KOPT-K1 (cell line): ENCODE results near the gene LCP1.

Experiments
- H3K27ac ChIP-seq: fragments of 200-600 bp; sonication (generic); 2 replicates; pipeline ENCODE4 v1.5.1; 2016; ENCODE audit warnings: antibody characterized with exemption, mild to moderate bottlenecking, low read depth, low read length; ENCODE audit not compliant: poor library complexity, severe bottlenecking
- H3K36me3 ChIP-seq: fragments of 200-600 bp; sonication (generic); 2 replicates; pipeline ENCODE4 v1.5.1; 2017; ENCODE audit warnings: antibody characterized with exemption, mild to moderate bottlenecking, low read length, moderate library complexity; ENCODE audit not compliant: insufficient read depth
- H3K9me3 ChIP-seq: fragments of 200-600 bp; sonication (generic); 2 replicates; pipeline ENCODE4 v1.5.1; 2017; ENCODE audit warnings: antibody characterized with exemption, low read length, mild to moderate bottlenecking; ENCODE audit not compliant: insufficient read depth, poor library complexity, severe bottlenecking

Gene LCP1

DNA sequence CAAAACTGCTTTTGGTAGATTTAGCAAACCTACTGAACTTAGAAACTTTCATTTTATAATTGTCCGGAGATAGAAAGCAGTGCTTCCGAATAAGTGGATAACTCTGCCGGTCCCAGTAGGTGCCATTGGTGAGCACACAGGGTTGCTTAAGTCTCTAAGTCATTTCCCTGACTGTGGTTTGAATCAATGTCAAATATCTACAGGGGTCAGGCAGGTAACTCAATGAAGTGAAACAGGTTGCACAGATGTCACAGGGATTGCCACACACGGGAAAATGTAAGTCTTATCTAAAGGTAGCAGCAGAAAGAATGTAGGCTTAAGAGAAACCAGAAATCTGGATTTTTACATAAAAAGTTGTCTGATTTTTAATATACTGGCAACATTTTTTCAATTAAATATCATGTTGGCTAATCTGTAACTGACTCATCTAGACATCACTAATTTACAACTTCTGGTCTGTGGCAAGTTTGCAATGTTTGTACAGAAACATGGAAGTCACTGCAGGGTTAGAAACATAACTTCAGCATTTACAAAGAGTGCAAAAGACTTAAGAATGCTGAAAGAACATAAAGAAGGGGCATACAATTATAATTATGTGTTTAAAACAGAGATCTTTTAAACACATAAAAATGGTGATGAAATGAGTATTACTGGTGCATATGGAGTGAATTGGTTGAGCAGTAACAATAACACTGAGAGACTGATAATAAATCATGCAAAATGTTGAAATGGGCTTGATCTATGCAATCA, 15.5 kb upstream of the LCP1 start:
- Histone ChIP-seq H3K27ac (no peak overlapping the region), H3K9me3 (no peaks in the 10 kb centered on the region), H3K36me3 (no peaks in the 10 kb centered on the region)

DNA sequence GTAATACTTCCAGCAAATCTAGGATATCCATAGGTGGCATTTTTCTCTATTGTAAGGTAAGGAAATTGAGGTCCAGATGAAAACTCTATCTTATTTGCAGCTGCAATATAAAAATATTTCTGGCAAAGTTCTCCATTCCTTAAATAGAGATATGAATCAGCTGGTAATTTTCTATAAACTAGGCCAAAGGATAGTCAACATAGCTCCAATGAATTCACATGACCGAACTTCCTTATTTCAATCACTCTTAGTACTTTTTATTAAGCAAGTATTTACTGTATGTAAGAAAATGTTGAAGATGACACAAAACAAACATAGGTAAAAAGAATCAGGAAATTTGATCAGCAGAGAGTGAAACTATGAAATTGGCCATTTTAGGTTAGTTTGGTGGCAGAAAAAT, 13.0 kb upstream of the LCP1 start:
- Histone ChIP-seq H3K27ac (no peak overlapping the region), H3K36me3 (no peaks in the 10 kb centered on the region), H3K9me3 (no peaks in the 10 kb centered on the region)

GRCh38 chr13:46192412-46192811, 10.4 kb upstream of the LCP1 start:
- H3K9me3 ChIP-seq: no peaks in the 10 kb centered on the region
- H3K27ac ChIP-seq: no peak overlapping the region
- H3K36me3 ChIP-seq: no peaks in the 10 kb centered on the region

GRCh38 chr13:46185634-46186033, 3.7 kb upstream of the LCP1 start:
- Histone ChIP-seq H3K36me3 (no peaks in the 10 kb centered on the region), H3K27ac (no peak overlapping the region), H3K9me3 (no peaks in the 10 kb centered on the region)

GRCh38 chr13:46184277-46184699, 2.3 kb upstream of the LCP1 start:
- Histone ChIP-seq H3K9me3 (no peaks in the 10 kb centered on the region), H3K36me3 (no peaks in the 10 kb centered on the region), H3K27ac (peak overlapping the region; percentile 93)

GRCh38 chr13:46183018-46183946, 1.3 kb upstream of the LCP1 start:
- H3K9me3 ChIP-seq: no peaks in the 10 kb centered on the region
- peaks cover 7% of the 10 kb centered on the region for H3K36me3 ChIP-seq
- peak overlapping the region; percentile 93 for H3K27ac ChIP-seq

DNA sequence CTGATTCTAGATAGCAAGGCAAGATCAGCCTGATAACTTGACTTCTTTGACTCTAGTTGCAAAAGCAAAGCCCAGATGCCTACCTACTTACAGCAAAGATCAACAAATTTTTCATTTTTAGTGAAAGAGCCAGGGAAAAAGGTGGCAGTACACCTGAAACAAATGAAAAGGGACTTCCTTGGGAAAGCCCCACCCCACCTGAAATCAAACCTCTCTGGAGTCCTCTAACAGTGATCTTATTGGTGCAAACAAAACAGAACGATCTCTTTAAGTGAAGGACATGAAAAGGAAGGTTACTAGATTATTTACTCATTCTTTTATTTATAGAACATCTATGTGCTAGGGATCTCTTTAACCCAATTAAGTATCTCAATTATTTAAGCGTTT, 507 bp upstream of the LCP1 start:
- peak overlapping the region; percentile 93 for H3K27ac ChIP-seq
- peaks cover 15% of the 10 kb centered on the region for H3K36me3 ChIP-seq
- H3K9me3 ChIP-seq: no peaks in the 10 kb centered on the region

GRCh38 chr13:46181377-46181839, 569 bp downstream of the LCP1 start:
- Histone ChIP-seq H3K36me3 (peaks cover 25% of the 10 kb centered on the region), H3K9me3 (no peaks in the 10 kb centered on the region), H3K27ac (peak overlapping the region; percentile 93)

DNA sequence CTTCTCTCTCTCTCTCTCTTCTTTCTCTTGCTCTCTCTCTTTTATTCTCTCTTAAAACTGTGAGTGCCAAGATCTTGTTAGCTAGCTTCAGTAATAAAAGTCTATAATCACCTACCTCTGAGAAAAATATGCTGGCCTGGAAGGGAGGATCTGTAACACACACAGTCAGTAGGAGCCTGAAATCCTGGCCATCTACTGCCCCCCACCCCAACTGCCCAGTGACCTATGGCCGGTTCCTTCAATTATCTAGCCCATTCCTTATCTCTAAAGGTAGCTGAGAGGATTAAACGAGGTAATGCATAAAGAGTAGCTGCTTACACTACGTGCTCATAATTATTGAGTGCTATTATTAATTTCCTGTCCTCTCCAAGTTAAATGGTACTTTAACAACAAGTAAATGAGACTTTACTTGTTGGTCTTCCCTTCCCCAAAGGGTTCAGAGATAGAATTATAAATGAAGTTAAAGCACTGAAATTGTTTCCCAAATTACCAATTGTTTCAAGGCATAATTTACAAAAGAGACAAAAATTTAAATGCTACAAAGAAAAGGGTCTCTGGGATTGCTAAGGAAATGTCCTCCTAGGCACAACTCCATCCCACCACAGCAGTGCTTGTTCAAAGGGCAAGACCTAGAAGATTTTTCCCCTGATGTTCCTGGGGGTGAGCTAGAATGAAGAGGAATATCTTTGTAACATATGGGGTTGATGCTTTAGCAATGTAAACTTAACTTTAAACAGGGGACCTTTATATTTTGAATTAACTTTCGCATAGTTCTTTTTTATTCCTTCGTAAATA, 1.8 kb downstream of the LCP1 start:
- H3K36me3 ChIP-seq: peaks cover 36% of the 10 kb centered on the region
- peak overlapping the region; percentile 93 for H3K27ac ChIP-seq
- no peaks in the 10 kb centered on the region for H3K9me3 ChIP-seq

DNA sequence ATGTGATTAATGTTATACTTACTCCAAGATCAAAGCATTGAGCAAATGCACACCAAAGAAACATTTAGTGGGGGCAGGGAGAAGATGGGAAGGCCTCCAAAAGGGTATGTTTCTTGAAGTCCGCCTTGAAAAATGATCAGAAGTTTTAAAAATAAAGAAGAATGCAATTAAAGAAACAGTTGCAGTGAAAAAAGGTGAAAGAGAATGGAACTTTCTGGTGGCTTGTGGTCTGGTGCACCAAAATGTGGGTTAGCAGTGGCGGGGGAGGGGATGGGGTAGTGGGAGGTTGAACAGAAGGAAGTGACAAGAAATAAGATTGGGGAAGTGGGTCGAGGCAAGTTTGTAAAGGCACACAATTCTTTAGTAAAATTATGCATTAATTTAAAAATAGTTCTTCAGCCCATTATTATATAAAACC, 2.5 kb downstream of the LCP1 start:
- H3K9me3 ChIP-seq: no peaks in the 10 kb centered on the region
- H3K36me3 ChIP-seq: peaks cover 42% of the 10 kb centered on the region
- peak overlapping the region; percentile 93 for H3K27ac ChIP-seq

DNA sequence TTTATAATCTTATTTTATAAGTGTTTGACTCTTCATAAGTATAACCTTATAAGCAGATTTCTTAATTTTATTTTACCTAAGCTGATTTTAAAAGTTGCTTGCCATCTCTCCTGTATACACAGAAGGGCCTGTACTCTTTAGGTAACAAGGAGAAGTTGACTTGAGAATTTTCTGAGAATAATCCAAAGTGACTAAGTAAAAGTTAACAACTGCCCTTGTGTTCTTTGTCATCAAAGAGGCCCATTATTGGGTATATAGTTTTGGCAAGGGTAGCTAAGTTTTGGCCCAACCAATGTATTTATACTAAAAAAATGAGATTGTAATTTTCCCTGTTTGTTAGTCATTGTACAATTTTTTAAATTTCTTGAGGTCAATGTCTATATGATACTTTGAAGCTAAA, 3.2 kb downstream of the LCP1 start:
- H3K27ac ChIP-seq: peak overlapping the region; percentile 93
- H3K9me3 ChIP-seq: no peaks in the 10 kb centered on the region
- peaks cover 49% of the 10 kb centered on the region for H3K36me3 ChIP-seq

GRCh38 chr13:46178143-46178542, 3.8 kb downstream of the LCP1 start:
- Histone ChIP-seq H3K9me3 (no peaks in the 10 kb centered on the region), H3K27ac (peak overlapping the region; percentile 93), H3K36me3 (peaks cover 56% of the 10 kb centered on the region)

- Histone ChIP-seq H3K36me3 (peaks cover 67% of the 10 kb centered on the region), H3K9me3 (no peaks in the 10 kb centered on the region), H3K27ac (peak overlapping the region; percentile 93)
Observed at GRCh38 chr13:46176756-46177155, 5.2 kb downstream of the LCP1 start.

DNA sequence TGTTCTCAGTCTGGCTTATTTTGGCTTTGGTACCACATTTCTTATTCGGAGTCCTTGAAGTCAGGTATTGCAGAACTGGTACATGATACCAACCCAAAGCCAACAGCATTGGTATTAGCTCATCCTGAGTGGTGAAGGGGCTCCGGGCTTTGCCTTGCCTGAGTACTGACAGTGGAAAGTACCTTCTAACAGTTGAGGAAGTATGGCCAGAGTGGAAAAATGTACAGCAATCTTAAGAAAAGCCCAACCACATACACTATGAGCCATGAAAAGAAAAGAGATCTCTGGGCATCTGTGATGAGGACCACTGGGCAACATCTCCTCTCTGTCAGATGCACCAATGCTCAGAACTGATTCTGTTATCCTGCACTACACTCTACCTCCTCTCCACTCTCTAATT, 8.3 kb downstream of the LCP1 start:
- Histone ChIP-seq H3K27ac (peak overlapping the region; percentile 64), H3K36me3 (peaks cover 94% of the 10 kb centered on the region), H3K9me3 (no peaks in the 10 kb centered on the region)

DNA sequence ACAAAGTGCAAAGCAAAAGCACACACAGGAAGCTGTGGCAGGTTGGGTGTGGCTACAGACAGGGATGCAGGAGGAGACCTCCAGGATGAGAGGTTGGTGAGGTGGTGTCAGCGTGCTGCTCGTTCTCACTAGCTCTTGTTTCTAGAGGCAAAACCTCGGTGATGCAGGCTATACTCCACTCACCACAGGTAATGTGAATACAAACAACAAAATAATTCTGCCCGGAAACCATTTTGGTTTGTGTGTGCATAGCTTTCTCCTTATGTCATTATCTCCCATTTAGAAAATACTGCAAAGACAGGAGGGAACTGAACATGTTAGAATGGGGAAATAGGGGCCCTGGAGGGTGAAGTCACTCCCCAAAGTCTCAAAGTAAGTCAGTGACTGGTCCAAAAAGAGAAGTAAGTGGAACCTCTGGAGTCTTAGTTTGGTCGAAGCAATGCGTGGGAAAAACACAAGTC, 9.4 kb downstream of the LCP1 start:
- peaks cover 94% of the 10 kb centered on the region for H3K36me3 ChIP-seq

More for the DNA sequence above, 9.4 kb downstream of the LCP1 start:
- peak overlapping the region; percentile 64 for H3K27ac ChIP-seq
- no peaks in the 10 kb centered on the region for H3K9me3 ChIP-seq
